Breast epithelium (tissue), 4 donors: Measurements from ENCODE around the gene SLC34A3. TPM values are rescaled to one million over a fixed set of nuclear protein-coding genes. Genes with fewer than 3 reads are reported as not detected.

Source experiments
- DNase-seq, 2 donors: peaks; one replicate each; pipeline ENCODE4 v3.0.0-alpha.2; 2019; ENCODE audit warnings: low spot score in 2 of 2
- H3K27ac ChIP-seq, 2 donors: fragments of 200-600 bp; sonication (generic) in 1 of 2; one replicate each; pipeline ENCODE4 v1.5.1; 2016 to 2019; ENCODE audit warnings: mild to moderate bottlenecking in 1 of 2
- H3K27me3 ChIP-seq, 2 donors: fragments of 200-600 bp; sonication (generic) in 1 of 2; one replicate each; pipeline versions ENCODE4 v1.5.1 to v1.6.0; 2017 to 2019; ENCODE audit warnings: control low read depth in 1 of 2, mild to moderate bottlenecking in 1 of 2
- H3K36me3 ChIP-seq: fragments of 200-600 bp; one replicate; pipeline ENCODE4 v1.5.1; 2019
- H3K4me1 ChIP-seq, 2 donors: fragments of 200-600 bp; sonication (generic); one replicate each; pipeline ENCODE4 v1.5.1; 2016 to 2019; ENCODE audit warnings: control low read depth in 1 of 2
- H3K4me3 ChIP-seq, 3 donors: fragments of 200-600 bp; sonication (generic); 1 replicate in 2 of 3; 2 replicates in 1 of 3; pipeline ENCODE4 v1.5.1; 2016 to 2019; ENCODE audit warnings: mild to moderate bottlenecking in 3 of 3, moderate library complexity in 2 of 3
- H3K9me3 ChIP-seq, 2 donors: fragments of 200-600 bp; sonication (generic) in 1 of 2; one replicate each; pipeline ENCODE4 v1.5.1; 2016 to 2019; ENCODE audit warnings: control low read depth in 1 of 2
- POLR2A ChIP-seq: fragments of 450-650 bp; IDR thresholded peaks from one replicate; pipeline ENCODE4 v1.6.1; 2016; ENCODE audit warnings: antibody characterized with exemption, mild to moderate bottlenecking, moderate library complexity
- POLR2AphosphoS5 ChIP-seq, 3 donors: sonication (generic); formaldehyde crosslinking; IDR thresholded peaks; one replicate each; pipeline ENCODE4 v1.6.1; 2017; ENCODE audit warnings: antibody characterized with exemption in 3 of 3
- intact Hi-C: fragments of 100-400 bp; cut with DNase I; formaldehyde crosslinking; loops from one replicate; pipeline ENCODE4 v1.15.1; 2023; ENCODE audit warnings: low total_unique reads
- total RNA-seq, 3 donors: library from RNA; depleted of rRNA; stranded (reverse); fragments of >200 nt; gene quantifications; one replicate each; pipeline ENCODE4 v1.1.0, GENCODE V29; 2016
- TF ChIP-seq, protein P1 (sequence below), 3 donors: fragments of 450-650 bp; IDR thresholded peaks; one replicate each; pipeline ENCODE4 v1.5.1; 2016 to 2017; ENCODE audit warnings: antibody characterized with exemption in 3 of 3, mild to moderate bottlenecking in 3 of 3, moderate library complexity in 3 of 3

Gene SLC34A3
- total RNA-seq, 3 donors from 2014 or later = not detected

- Histone ChIP-seq H3K9me3 (no peaks in the 10 kb centered on the region), H3K27me3 (peaks cover under 1 to 13% of the 10 kb centered on the region in 2 donors), H3K36me3 (peaks cover 5% of the 10 kb centered on the region), H3K4me3 (no peak overlapping the region), H3K4me1 (peaks cover 3 to 5% of the 10 kb centered on the region in 2 donors), H3K27ac (no peak overlapping the region)
- no peak for DNase-seq
- TF ChIP-seq POLR2AphosphoS5 (IDR thresholded peaks at IDR 0.05) = no peak
- TF ChIP-seq, protein P1, sequence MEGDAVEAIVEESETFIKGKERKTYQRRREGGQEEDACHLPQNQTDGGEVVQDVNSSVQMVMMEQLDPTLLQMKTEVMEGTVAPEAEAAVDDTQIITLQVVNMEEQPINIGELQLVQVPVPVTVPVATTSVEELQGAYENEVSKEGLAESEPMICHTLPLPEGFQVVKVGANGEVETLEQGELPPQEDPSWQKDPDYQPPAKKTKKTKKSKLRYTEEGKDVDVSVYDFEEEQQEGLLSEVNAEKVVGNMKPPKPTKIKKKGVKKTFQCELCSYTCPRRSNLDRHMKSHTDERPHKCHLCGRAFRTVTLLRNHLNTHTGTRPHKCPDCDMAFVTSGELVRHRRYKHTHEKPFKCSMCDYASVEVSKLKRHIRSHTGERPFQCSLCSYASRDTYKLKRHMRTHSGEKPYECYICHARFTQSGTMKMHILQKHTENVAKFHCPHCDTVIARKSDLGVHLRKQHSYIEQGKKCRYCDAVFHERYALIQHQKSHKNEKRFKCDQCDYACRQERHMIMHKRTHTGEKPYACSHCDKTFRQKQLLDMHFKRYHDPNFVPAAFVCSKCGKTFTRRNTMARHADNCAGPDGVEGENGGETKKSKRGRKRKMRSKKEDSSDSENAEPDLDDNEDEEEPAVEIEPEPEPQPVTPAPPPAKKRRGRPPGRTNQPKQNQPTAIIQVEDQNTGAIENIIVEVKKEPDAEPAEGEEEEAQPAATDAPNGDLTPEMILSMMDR (IDR thresholded peaks at IDR 0.05) = no peak
- no peak for TF ChIP-seq POLR2A
- intact Hi-C loops = no loop called here
These were observed 45.1 kb downstream of the SLC34A3 start for GRCh38 chr9:137275588-137276472.

DNA sequence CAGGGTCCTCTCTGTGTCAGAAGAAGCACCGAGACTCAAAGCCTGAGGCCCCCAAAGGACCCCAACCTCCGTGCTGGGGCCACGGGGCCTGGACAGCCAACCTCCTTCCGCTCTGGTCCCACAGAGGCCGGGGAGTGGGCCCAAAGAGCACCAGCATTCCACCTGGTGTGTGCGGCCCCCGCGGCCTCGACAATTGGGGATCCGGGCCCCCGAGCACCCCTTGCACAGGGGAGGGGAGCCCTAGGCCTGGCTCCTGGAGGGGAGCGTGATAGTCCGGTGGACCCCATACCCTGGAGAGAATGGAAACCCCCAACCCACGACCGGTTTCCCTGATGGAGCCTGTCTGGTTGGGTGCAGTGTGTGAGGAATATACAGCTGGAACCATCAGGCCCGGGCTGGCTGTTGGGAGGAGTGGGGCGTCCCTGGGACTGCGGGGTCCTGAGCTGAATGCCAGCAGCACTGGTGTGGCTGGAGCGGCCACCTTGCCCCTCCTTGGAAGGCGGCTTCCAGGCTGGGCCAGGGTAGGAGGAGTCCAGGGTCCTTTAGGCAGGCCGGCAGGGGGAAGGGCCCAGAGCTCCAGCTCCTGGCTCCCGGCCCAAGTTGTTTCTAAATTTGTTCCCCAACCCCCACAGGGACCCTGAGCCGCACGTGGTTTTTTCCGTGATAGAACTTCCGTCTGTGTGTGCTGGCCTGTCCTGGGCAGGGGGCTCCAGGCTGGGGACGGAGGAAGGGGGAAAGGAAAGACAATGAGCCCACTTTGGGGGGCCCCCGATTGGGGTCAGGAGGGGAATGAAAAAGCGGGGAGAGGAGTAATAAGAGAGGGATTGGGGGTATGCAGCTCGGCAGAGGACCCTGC is 46.0 kb downstream of the SLC34A3 start:
- intact Hi-C loops = no loop called here
- Histone ChIP-seq H3K4me1 (peaks cover 5 to 7% of the 10 kb centered on the region in 2 donors), H3K27me3 (peaks cover 2 to 20% of the 10 kb centered on the region in 2 donors), H3K27ac (peak overlapping the region; percentile 51 to 89), H3K36me3 (peaks cover 5% of the 10 kb centered on the region), H3K9me3 (no peaks in the 10 kb centered on the region), H3K4me3 (peak overlapping the region; percentile 47 to 60 (median 51))
- DNase-seq = no peak
- TF ChIP-seq, protein P1 (IDR thresholded peaks at IDR 0.05) = no peak
- TF ChIP-seq POLR2A (no peak), POLR2AphosphoS5 (IDR thresholded peaks at IDR 0.05) (no peak)

DNA sequence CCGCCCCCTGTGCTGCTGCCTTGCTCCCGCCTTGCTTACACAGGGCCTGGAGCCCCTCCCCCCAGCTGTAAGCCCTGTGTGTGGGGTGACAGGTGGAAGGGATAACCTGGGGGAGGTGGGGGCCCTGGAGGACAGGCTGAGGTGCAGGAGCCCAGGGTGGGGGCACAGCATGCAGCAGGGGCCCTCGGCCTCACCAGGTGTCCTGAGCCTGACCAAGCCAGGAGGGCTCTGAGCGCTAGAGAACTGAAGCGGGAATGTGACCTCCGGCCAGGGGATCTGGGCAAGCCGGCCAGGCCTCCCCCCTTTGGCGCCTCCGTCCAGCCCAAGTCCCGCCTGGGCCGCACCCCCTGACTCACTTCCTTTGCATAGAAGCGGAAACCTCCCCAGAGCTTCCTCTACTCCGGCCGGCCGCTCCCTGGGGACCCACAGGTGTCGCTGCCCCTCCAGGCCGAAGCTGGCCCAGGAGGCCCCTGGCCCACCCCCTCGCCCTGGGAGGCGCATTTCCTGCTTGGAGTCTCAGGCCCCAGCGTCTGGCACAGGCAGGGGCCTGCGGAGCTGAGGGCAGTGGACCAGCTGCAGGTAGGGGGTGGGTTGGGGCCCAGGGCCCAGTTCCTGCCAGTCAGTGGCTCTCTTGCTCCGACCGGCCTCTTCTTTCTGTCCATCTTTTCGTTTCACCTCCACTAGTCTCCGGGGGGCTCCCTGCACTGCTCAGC is 46.8 kb downstream of the SLC34A3 start, which contains the start of gene TOR4A:
Gene TOR4A (plus strand): TSS at position 398 of the 713 bp plus-strand sequence. CDS start 964 bp downstream, outside the sequence.
- H3K36me3 ChIP-seq = peaks cover 3% of the 10 kb centered on the region
- DNase-seq = no peak
- TF ChIP-seq POLR2AphosphoS5 (IDR thresholded peaks at IDR 0.05) (peak in 1 of 3 donors; percentile 31), POLR2A (no peak)
- TF ChIP-seq, protein P1 (IDR thresholded peaks at IDR 0.05) = no peak
- peaks cover 5 to 7% of the 10 kb centered on the region in 2 donors for H3K4me1 ChIP-seq
- H3K4me3 ChIP-seq = peak within 1 kb of the TSS; percentile 47 to 60 (median 51)
- H3K27me3 ChIP-seq = peaks cover 2 to 20% of the 10 kb centered on the region in 2 donors
- intact Hi-C loops = no loop called here
- H3K9me3 ChIP-seq = no peaks in the 10 kb centered on the region
- H3K27ac ChIP-seq = peak within 1 kb of the TSS; percentile 51 to 89

DNA sequence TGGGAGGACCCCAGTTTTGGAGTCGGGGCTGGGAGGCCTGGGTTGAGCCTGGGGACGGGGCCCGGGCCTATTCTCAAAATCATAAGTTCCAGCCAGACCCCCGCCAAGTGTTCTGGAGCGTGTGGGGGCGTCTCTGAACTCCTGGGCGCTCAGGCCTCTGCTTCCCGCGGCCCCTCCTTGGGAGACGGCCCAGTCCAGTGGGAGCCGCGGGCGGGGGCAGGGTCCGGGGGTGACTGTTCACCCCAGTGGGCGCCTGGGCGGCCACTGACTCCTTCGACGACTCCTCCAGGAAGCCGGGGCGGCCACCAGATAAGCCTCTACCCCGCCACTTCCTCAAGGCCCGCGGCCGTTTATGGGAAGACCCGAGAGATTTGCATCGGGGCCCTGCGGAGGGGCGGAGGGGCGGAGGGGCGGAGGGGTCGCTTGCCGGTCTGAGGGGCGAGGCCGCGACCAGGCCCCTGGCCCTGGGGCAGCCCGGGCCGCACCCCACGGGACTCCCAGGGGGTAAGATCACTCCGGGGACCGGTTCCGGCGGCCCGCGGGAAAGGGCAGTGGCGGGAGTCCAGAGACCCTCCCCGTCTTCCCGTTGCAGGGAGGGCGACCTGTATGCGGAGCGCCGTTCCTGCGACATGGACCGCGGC is 47.5 kb downstream of the SLC34A3 start:
- Histone ChIP-seq H3K36me3 (no peaks in the 10 kb centered on the region), H3K27ac (peak overlapping the region in 1 of 2 donors; percentile 63), H3K4me1 (peaks cover 5 to 7% of the 10 kb centered on the region in 2 donors), H3K27me3 (peaks cover 2 to 20% of the 10 kb centered on the region in 2 donors), H3K9me3 (no peaks in the 10 kb centered on the region), H3K4me3 (peak overlapping the region; percentile 47 to 60 (median 51))
- TF ChIP-seq POLR2A (no peak), POLR2AphosphoS5 (IDR thresholded peaks at IDR 0.05) (no peak)
- TF ChIP-seq, protein P1 (IDR thresholded peaks at IDR 0.05) = no peak
- no peak for DNase-seq
- intact Hi-C loops = no loop called here
